Measurements from ENCODE around the gene TRPM8.

- no peak for TF ChIP-seq EZH2 (IDR thresholded peaks at IDR 0.05; ENCODE audit: insufficient read depth, poor library complexity, severe bottlenecking)
- TF ChIP-seq EZH2phosphoT487 (IDR thresholded peaks at IDR 0.05; ENCODE audit: insufficient read depth, low read depth) = 0 out of 2 replicates have a peak, but pooled peaks have one; percentile 59
These were observed 65.4 kb downstream of the TRPM8 start for GRCh38 chr2:233982421-233983121.

All from GM23248 (cell line).